NK-92 (cell line): ENCODE results near the gene TMIGD3.

Source experiments
- DNase-seq: peaks from one replicate; lab custom pipeline; 2025; ENCODE audit not compliant: unreplicated experiment; lab: John Stamatoyannopoulos, UW

TMIGD3 gene

GRCh38 chr1:111476214-111476613 lies 27.2 kb downstream of the TMIGD3 start:
- no peak for DNase-seq

- DNase-seq, result no peak
Observed at GRCh38 chr1:111475701-111476100, 27.7 kb downstream of the TMIGD3 start.

- no peak for DNase-seq
Observed at GRCh38 chr1:111474521-111474920, 28.9 kb downstream of the TMIGD3 start.

GRCh38 chr1:111474106-111474505 lies 29.3 kb downstream of the TMIGD3 start:
- DNase-seq, result no peak

- DNase-seq, result no peak
Observed at GRCh38 chr1:111471538-111471937, 31.9 kb downstream of the TMIGD3 start.

GRCh38 chr1:111471012-111471411 lies 32.4 kb downstream of the TMIGD3 start:
- DNase-seq, result no peak

- DNase-seq, result no peak
Observed at GRCh38 chr1:111470596-111470995, 32.8 kb downstream of the TMIGD3 start.

- no peak for DNase-seq
Observed at GRCh38 chr1:111469539-111469938, 33.9 kb downstream of the TMIGD3 start.

- DNase-seq, result no peak
Observed at GRCh38 chr1:111468717-111469100, 34.7 kb downstream of the TMIGD3 start.

GRCh38 chr1:111467865-111468716 lies 35.3 kb downstream of the TMIGD3 start:
- DNase-seq, result no peak

GRCh38 chr1:111466480-111466879 lies 37.0 kb downstream of the TMIGD3 start:
- DNase-seq, result no peak

- DNase-seq, result no peak
Observed at GRCh38 chr1:111465754-111466153, 37.7 kb downstream of the TMIGD3 start.

- no peak for DNase-seq
Observed at GRCh38 chr1:111463029-111463683, 40.3 kb downstream of the TMIGD3 start.

GRCh38 chr1:111462370-111463028 lies 40.9 kb downstream of the TMIGD3 start:
- DNase-seq, result no peak

GRCh38 chr1:111461765-111462164 lies 41.7 kb downstream of the TMIGD3 start:
- DNase-seq, result no peak

- DNase-seq, result no peak
Observed at GRCh38 chr1:111455642-111456031, 47.8 kb downstream of the TMIGD3 start.

- DNase-seq, result no peak
Observed at GRCh38 chr1:111454859-111455641, 48.4 kb downstream of the TMIGD3 start.

- no peak for DNase-seq
Observed at GRCh38 chr1:111453706-111454105, 49.7 kb downstream of the TMIGD3 start.

GRCh38 chr1:111452581-111452980 lies 50.9 kb downstream of the TMIGD3 start:
- DNase-seq, result no peak

- DNase-seq, result no peak
Observed at GRCh38 chr1:111450185-111450584, 53.2 kb downstream of the TMIGD3 start.

GRCh38 chr1:111449703-111450017 lies 53.8 kb downstream of the TMIGD3 start:
- DNase-seq, result no peak
